Duodenal mucosa (tissue), 2 donors: ENCODE measurements around the gene SPATA18.

Source experiments
- H3K27ac ChIP-seq: one replicate; pipeline ENCODE4 v1.7.0; 2013; ENCODE audit warnings: low read depth, low read length
- H3K27me3 ChIP-seq, 2 donors: one replicate each; pipeline ENCODE4 v1.7.0; 2013; ENCODE audit warnings: low read length in 2 of 2, control low read depth in 1 of 2; ENCODE audit not compliant: insufficient read depth in 2 of 2, control insufficient read depth in 1 of 2
- H3K36me3 ChIP-seq, 2 donors: one replicate each; pipeline ENCODE4 v1.7.0; 2013; ENCODE audit warnings: low read length in 2 of 2, control low read depth in 1 of 2; ENCODE audit not compliant: insufficient read depth in 2 of 2, control insufficient read depth in 1 of 2
- H3K4me1 ChIP-seq, 2 donors: one replicate each; pipeline ENCODE4 v1.7.0; 2013; ENCODE audit warnings: low read length in 2 of 2, control low read depth in 1 of 2; ENCODE audit not compliant: insufficient read depth in 2 of 2, control insufficient read depth in 1 of 2
- H3K4me3 ChIP-seq, 2 donors: one replicate each; pipeline ENCODE4 v1.7.0; 2013; ENCODE audit warnings: low read length in 2 of 2, low read depth in 1 of 2
- H3K9ac ChIP-seq, 2 donors: one replicate each; pipeline ENCODE4 v1.7.0; 2013; ENCODE audit warnings: low read length in 2 of 2, low read depth in 1 of 2
- H3K9me3 ChIP-seq, 2 donors: one replicate each; pipeline ENCODE4 v1.7.0; 2013; ENCODE audit warnings: low read length in 2 of 2, control low read depth in 1 of 2; ENCODE audit not compliant: control insufficient read depth in 1 of 2

Gene SPATA18

DNA sequence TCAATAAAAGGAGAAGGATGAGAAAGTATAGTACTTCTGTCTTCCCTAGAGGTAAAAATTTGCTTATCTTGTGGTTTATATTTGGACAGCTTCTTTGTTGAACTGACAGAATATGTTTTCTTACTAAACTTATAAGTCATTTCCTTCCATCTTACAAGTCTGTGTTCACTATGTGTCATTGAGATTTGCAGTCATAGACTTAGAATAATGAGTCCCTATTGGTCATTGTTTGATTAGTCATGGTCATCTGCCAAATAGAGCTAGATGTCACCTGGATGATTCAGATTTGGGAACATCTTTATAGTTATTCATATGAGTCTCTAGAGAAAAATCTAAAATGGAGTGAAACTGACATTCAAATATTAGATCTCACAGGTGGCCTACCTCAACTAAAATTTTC lies 51.5 kb downstream of the SPATA18 start:
- Histone ChIP-seq H3K4me1 (no peaks in the 10 kb centered on the region), H3K4me3 (no peak overlapping the region), H3K9ac (no peak overlapping the region)

DNA sequence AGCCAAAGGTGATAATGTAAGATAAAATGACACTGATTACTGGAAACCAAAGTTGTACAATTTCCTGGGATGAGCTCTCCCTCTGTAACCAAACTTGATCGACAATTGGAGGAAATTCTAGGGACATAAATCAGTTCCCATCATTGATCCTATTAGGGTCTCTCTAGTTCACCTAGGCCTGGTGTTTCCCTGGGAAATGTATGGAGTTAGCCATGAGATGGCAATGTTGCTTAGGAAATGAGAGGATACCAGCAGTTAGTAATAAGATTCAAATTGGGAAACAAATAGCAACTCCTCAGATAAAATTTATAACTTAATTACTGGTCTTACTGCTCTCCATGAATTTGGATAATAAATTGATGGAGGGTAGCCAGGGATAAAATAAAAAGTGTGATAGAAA lies 52.2 kb downstream of the SPATA18 start:
- Histone ChIP-seq H3K9me3 (no peaks in the 10 kb centered on the region), H3K4me3 (no peak overlapping the region), H3K27me3 (no peaks in the 10 kb centered on the region)

More for the DNA sequence above, 51.5 kb downstream of the SPATA18 start:
- Histone ChIP-seq H3K36me3 (no peaks in the 10 kb centered on the region), H3K9me3 (no peaks in the 10 kb centered on the region), H3K27me3 (no peaks in the 10 kb centered on the region), H3K27ac (no peak overlapping the region)

DNA sequence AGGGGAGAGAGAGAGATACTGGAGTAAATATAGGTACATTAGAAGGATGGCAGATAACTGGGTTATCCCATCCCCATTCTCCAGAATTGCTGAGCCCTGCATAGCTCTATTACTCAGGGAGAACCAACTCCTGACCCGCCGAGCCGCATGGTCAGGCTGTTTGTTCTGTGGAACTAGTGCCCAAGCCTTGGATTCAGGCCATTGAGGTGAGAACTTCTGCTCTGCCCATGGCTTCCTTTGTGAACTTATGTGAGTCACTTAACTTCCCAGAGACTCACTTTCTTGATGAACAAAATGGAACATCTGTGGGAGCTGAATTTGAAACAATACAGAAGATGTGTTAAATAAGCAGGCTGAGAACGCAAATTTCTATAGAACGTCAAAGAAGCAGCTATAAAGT lies 54.2 kb downstream of the SPATA18 start:
- H3K4me3 ChIP-seq: no peak overlapping the region
- H3K4me1 ChIP-seq: no peaks in the 10 kb centered on the region
- no peak overlapping the region for H3K9ac ChIP-seq
- H3K27ac ChIP-seq: no peak overlapping the region
- H3K9me3 ChIP-seq: no peaks in the 10 kb centered on the region
- H3K27me3 ChIP-seq: no peaks in the 10 kb centered on the region
- no peaks in the 10 kb centered on the region for H3K36me3 ChIP-seq

More for the DNA sequence above, 52.2 kb downstream of the SPATA18 start:
- no peak overlapping the region for H3K27ac ChIP-seq
- no peaks in the 10 kb centered on the region for H3K36me3 ChIP-seq
- no peak overlapping the region for H3K9ac ChIP-seq
- H3K4me1 ChIP-seq: no peaks in the 10 kb centered on the region

DNA sequence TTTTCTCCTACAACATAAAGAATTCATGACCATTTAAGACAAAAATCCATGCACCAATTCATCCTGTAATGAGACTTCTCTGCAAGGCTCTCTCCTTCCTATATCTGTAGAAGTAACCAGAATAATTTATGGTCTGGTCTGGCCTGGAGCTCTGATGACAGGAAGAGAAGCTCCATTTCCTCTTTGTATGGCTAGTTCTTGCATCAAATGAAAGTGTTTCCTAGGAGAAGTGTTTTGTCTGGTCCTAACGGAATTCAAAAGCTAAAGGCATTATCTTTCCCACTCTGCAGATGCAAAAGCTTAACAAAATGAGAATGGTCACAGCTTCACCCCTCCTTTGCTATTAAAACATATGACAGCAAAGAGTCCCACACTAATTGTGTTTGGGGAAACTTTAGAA lies 55.1 kb downstream of the SPATA18 start:
- Histone ChIP-seq H3K27me3 (no peaks in the 10 kb centered on the region), H3K27ac (no peak overlapping the region), H3K36me3 (no peaks in the 10 kb centered on the region)

GRCh38 chr4:52106660-52107059 lies 55.6 kb downstream of the SPATA18 start:
- H3K4me1 ChIP-seq: no peaks in the 10 kb centered on the region
- no peaks in the 10 kb centered on the region for H3K9me3 ChIP-seq
- H3K27ac ChIP-seq: no peak overlapping the region
- H3K36me3 ChIP-seq: no peaks in the 10 kb centered on the region
- no peak overlapping the region for H3K4me3 ChIP-seq
- H3K27me3 ChIP-seq: no peaks in the 10 kb centered on the region
- H3K9ac ChIP-seq: no peak overlapping the region

More for the DNA sequence above, 55.1 kb downstream of the SPATA18 start:
- Histone ChIP-seq H3K4me1 (no peaks in the 10 kb centered on the region), H3K4me3 (no peak overlapping the region), H3K9ac (no peak overlapping the region), H3K9me3 (no peaks in the 10 kb centered on the region)

DNA sequence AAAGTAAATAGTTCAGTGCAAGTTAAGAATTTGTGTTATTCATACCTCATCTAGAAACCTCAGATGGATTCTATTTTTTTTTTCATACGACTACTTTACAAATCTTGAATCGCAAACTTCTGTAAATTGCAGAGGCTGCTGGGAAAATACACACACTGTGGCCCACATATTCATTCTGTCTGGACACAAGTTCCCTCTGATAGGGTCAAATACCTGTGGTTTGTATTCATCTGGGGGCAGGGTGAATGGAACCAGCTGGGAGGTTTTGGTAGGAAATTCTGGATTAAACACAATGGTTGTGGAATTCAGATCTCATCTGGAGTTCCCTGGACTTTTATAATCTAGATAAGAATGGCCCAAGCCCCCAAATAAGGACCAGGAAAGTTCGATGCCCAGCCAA lies 56.2 kb downstream of the SPATA18 start:
- no peaks in the 10 kb centered on the region for H3K36me3 ChIP-seq
- no peaks in the 10 kb centered on the region for H3K4me1 ChIP-seq
- H3K27ac ChIP-seq: no peak overlapping the region
- H3K27me3 ChIP-seq: no peaks in the 10 kb centered on the region
- H3K4me3 ChIP-seq: no peak overlapping the region
- no peak overlapping the region for H3K9ac ChIP-seq
- H3K9me3 ChIP-seq: no peaks in the 10 kb centered on the region

GRCh38 chr4:52107745-52108144 lies 56.6 kb downstream of the SPATA18 start:
- no peak overlapping the region for H3K27ac ChIP-seq
- no peaks in the 10 kb centered on the region for H3K9me3 ChIP-seq
- H3K4me1 ChIP-seq: no peaks in the 10 kb centered on the region
- H3K4me3 ChIP-seq: no peak overlapping the region
- H3K9ac ChIP-seq: no peak overlapping the region
- H3K36me3 ChIP-seq: no peaks in the 10 kb centered on the region
- H3K27me3 ChIP-seq: no peaks in the 10 kb centered on the region

DNA sequence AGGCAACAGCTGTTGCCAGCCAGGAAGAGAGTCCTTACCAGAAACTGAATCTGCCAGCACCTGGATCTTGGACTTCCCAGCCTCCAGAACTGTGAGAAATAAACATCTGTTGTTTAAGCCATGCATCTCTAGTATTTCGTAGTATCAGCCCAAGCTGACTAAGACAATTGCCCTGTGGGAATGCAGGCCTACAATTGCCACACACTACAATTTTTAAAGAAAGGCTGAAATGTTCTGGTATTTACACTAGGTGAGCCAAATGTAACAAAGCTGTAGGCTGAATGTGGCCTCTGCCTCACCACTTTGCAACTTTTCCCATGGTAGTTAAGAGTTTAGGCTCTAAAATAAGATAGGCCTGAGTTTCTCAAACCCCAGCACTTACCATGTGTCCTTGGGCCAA lies 59.1 kb downstream of the SPATA18 start:
- Histone ChIP-seq H3K27me3 (no peaks in the 10 kb centered on the region), H3K27ac (no peak overlapping the region), H3K36me3 (no peaks in the 10 kb centered on the region), H3K4me3 (no peak overlapping the region), H3K9me3 (no peaks in the 10 kb centered on the region), H3K9ac (no peak overlapping the region), H3K4me1 (no peaks in the 10 kb centered on the region)

DNA sequence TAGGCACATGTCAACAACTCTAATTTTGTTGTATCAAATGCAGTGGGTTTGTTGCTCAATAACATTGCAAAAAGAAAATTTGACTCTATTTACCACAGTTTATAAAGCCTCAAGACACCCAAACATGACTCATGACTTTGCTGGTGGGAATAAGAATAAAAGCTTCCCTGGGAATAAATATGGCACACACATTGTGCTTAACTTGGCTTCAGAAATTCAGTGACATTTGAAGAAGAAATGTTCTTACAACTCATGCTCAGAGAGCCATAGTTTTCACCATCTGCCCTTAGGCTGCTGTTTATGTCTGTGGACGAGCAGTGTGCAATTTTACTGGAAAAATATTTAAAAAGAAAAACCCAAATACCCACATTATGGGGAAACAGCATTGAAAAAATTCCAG lies 60.9 kb downstream of the SPATA18 start:
- H3K27me3 ChIP-seq: no peaks in the 10 kb centered on the region
- no peak overlapping the region for H3K27ac ChIP-seq
- no peaks in the 10 kb centered on the region for H3K4me1 ChIP-seq
- H3K4me3 ChIP-seq: no peak overlapping the region
- H3K36me3 ChIP-seq: no peaks in the 10 kb centered on the region
- no peak overlapping the region for H3K9ac ChIP-seq
- H3K9me3 ChIP-seq: no peaks in the 10 kb centered on the region

GRCh38 chr4:52112411-52112810 lies 61.3 kb downstream of the SPATA18 start:
- Histone ChIP-seq H3K9ac (no peak overlapping the region), H3K36me3 (no peaks in the 10 kb centered on the region), H3K4me3 (no peak overlapping the region), H3K9me3 (no peaks in the 10 kb centered on the region), H3K4me1 (no peaks in the 10 kb centered on the region), H3K27me3 (no peaks in the 10 kb centered on the region), H3K27ac (no peak overlapping the region)

DNA sequence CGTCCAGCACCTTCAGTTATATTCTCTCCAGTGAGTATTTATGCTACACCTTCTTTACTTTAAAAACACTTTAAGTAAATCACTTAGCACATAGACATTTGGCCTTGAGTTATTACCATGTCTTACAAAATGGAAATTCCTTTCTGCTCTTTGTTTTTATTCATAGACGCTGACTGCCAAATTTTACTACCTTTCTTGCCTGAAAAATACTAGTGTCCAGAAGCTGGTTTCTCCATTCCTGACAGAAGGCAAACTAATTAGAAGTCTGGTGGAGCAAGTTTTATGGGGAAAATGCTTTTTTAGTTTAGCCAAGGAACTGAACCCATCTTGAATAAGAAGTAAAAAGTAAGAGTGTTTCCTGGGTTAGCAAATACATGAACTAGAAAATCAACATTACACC lies 65.5 kb downstream of the SPATA18 start:
- Histone ChIP-seq H3K9me3 (no peaks in the 10 kb centered on the region), H3K27ac (no peak overlapping the region), H3K4me3 (no peak overlapping the region), H3K9ac (no peak overlapping the region), H3K4me1 (no peaks in the 10 kb centered on the region), H3K36me3 (no peaks in the 10 kb centered on the region), H3K27me3 (no peaks in the 10 kb centered on the region)
